NT2/D1 (cell line): Measurements from ENCODE around the gene PMEL.
"Not testable (repeated sequence)": the region's sequence is repeated elsewhere in the genome, so short reads cannot be mapped to it uniquely, and the experiment has no call there.

Experiments
- DNase-seq: peaks from one replicate; pipeline ENCODE4 v3.0.0-alpha.2; 2011; ENCODE audit warnings: low read depth, low spot score
- H3K27me3 ChIP-seq: 2 replicates; pipeline ENCODE4 v1.6.0; 2011; ENCODE audit warnings: mild to moderate bottlenecking; ENCODE audit not compliant: insufficient read length, insufficient read depth
- H3K36me3 ChIP-seq: 2 replicates; pipeline ENCODE4 v1.6.1; 2011; ENCODE audit warnings: mild to moderate bottlenecking, low read length, mixed read lengths; ENCODE audit not compliant: insufficient read depth, insufficient read length
- H3K4me1 ChIP-seq: 2 replicates; pipeline ENCODE4 v1.5.1; 2011; ENCODE audit not compliant: insufficient read depth, insufficient read length
- H3K4me3 ChIP-seq: 2 replicates; pipeline ENCODE4 v1.5.1; 2011; ENCODE audit warnings: low read depth; ENCODE audit not compliant: insufficient read length
- H3K9ac ChIP-seq: 2 replicates; pipeline ENCODE4 v1.6.0; 2011; ENCODE audit warnings: low read depth; ENCODE audit not compliant: insufficient read length
- H3K9me3 ChIP-seq: 2 replicates; pipeline ENCODE4 v1.5.1; 2011; ENCODE audit warnings: mild to moderate bottlenecking, low read length; ENCODE audit not compliant: insufficient read depth
- SUZ12 ChIP-seq: IDR thresholded peaks from 2 replicates; pipeline ENCODE4 v1.6.1; 2011; ENCODE audit not compliant: insufficient read length, insufficient read depth; ENCODE audit errors: extremely low read depth
- YY1 ChIP-seq: IDR thresholded peaks from 2 replicates; pipeline ENCODE4 v1.6.1; 2011; ENCODE audit not compliant: insufficient read length, insufficient read depth
- ZNF274 ChIP-seq: IDR thresholded peaks from 2 replicates; pipeline ENCODE4 v1.6.1; 2011; ENCODE audit warnings: mild to moderate bottlenecking, low read depth, low read length

Gene PMEL

GRCh38 chr12:55925371-55925770, 40.5 kb downstream of the PMEL start:
- no peak for TF ChIP-seq ZNF274
- no peak for TF ChIP-seq SUZ12
- no peak for TF ChIP-seq YY1
- Histone ChIP-seq H3K9ac (no peak overlapping the region), H3K9me3 (no peaks in the 10 kb centered on the region), H3K27me3 (no peaks in the 10 kb centered on the region), H3K36me3 (peaks cover 44% of the 10 kb centered on the region), H3K4me1 (peaks cover 2% of the 10 kb centered on the region), H3K4me3 (no peak overlapping the region)
- no peak for DNase-seq

DNA sequence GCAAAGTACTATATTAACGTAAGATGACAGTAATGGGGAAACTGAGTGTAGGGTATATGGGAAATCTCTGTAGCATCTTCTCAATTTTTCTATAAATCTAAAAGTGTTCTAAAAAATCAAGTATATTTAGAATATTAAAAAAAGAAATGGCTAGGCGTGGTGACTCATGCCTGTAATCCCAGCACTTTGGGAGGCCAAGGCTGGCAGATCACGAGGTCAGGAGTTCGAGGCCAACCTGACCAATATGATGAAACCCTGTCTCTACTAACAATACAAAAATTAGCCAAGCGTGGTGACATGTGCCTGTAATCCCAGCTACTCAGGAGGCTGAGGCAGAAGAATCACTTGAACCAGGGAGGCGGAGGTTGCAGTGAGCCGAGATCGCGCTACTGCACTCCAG, 42.2 kb downstream of the PMEL start:
- not testable (repeated sequence) for H3K27me3 ChIP-seq, H3K9ac ChIP-seq, H3K4me3 ChIP-seq, DNase-seq, H3K9me3 ChIP-seq, H3K4me1 ChIP-seq
- H3K36me3 ChIP-seq, result peaks cover 47% of the 10 kb centered on the region

GRCh38 chr12:55922126-55922525, 43.7 kb downstream of the PMEL start:
- DNase-seq, result no peak
- Histone ChIP-seq H3K4me1 (peaks cover 2% of the 10 kb centered on the region), H3K4me3 (no peak overlapping the region), H3K9ac (no peak overlapping the region), H3K9me3 (no peaks in the 10 kb centered on the region), H3K27me3 (no peaks in the 10 kb centered on the region), H3K36me3 (peaks cover 47% of the 10 kb centered on the region)
- TF ChIP-seq ZNF274 (no peak), YY1 (no peak), SUZ12 (no peak)

GRCh38 chr12:55919032-55919431, 46.8 kb downstream of the PMEL start:
- not testable (repeated sequence) for H3K27me3 ChIP-seq, H3K9ac ChIP-seq, DNase-seq, H3K9me3 ChIP-seq, H3K4me1 ChIP-seq, H3K4me3 ChIP-seq
- peaks cover 40% of the 10 kb centered on the region for H3K36me3 ChIP-seq

GRCh38 chr12:55915482-55915859, 50.4 kb downstream of the PMEL start:
- Histone ChIP-seq H3K36me3 (peaks cover 27% of the 10 kb centered on the region), H3K4me1 (no peaks in the 10 kb centered on the region), H3K9ac (no peak overlapping the region), H3K4me3 (no peak overlapping the region), H3K9me3 (no peaks in the 10 kb centered on the region), H3K27me3 (no peaks in the 10 kb centered on the region)
- TF ChIP-seq ZNF274 (no peak), YY1 (no peak), SUZ12 (no peak)
- no peak for DNase-seq

- H3K36me3 ChIP-seq, result peaks cover 24% of the 10 kb centered on the region
- no peaks in the 10 kb centered on the region for H3K9me3 ChIP-seq
- no peak for TF ChIP-seq ZNF274
- no peak for TF ChIP-seq YY1
- TF ChIP-seq SUZ12, result no peak
These were observed 52.9 kb downstream of the PMEL start for GRCh38 chr12:55912908-55913307.

GRCh38 chr12:55909513-55909884, 56.3 kb downstream of the PMEL start:
- no peaks in the 10 kb centered on the region for H3K9me3 ChIP-seq
- no peak for DNase-seq
- H3K36me3 ChIP-seq, result peaks cover 15% of the 10 kb centered on the region
- H3K4me1 ChIP-seq, result no peaks in the 10 kb centered on the region
- H3K9ac ChIP-seq, result no peak overlapping the region
- no peaks in the 10 kb centered on the region for H3K27me3 ChIP-seq
- TF ChIP-seq SUZ12 (no peak), ZNF274 (no peak), YY1 (no peak)
- no peak overlapping the region for H3K4me3 ChIP-seq

More at GRCh38 chr12:55912908-55913307, 52.9 kb downstream of the PMEL start:
- H3K27me3 ChIP-seq, result no peaks in the 10 kb centered on the region
- no peak overlapping the region for H3K9ac ChIP-seq
- DNase-seq, result no peak
- no peak overlapping the region for H3K4me3 ChIP-seq
- H3K4me1 ChIP-seq, result no peaks in the 10 kb centered on the region
